Erythroblast (primary cell): ENCODE results near the gene ODAD2.

ENCODE experiments used
- DNase-seq, 2 experiments: peaks; one replicate each; lab custom pipeline; 2025; lab: John Stamatoyannopoulos, UW
- GATA1 ChIP-seq: IDR thresholded peaks from 2 replicates; pipeline ENCODE4 v1.6.1; 2011; ENCODE audit warnings: low read depth, mild to moderate bottlenecking, control low read depth, low read length, moderate library complexity
- POLR2A ChIP-seq: IDR thresholded peaks from 2 replicates; pipeline ENCODE4 v1.6.1; 2011; ENCODE audit warnings: mild to moderate bottlenecking, low read length

The ODAD2 gene, protein sequence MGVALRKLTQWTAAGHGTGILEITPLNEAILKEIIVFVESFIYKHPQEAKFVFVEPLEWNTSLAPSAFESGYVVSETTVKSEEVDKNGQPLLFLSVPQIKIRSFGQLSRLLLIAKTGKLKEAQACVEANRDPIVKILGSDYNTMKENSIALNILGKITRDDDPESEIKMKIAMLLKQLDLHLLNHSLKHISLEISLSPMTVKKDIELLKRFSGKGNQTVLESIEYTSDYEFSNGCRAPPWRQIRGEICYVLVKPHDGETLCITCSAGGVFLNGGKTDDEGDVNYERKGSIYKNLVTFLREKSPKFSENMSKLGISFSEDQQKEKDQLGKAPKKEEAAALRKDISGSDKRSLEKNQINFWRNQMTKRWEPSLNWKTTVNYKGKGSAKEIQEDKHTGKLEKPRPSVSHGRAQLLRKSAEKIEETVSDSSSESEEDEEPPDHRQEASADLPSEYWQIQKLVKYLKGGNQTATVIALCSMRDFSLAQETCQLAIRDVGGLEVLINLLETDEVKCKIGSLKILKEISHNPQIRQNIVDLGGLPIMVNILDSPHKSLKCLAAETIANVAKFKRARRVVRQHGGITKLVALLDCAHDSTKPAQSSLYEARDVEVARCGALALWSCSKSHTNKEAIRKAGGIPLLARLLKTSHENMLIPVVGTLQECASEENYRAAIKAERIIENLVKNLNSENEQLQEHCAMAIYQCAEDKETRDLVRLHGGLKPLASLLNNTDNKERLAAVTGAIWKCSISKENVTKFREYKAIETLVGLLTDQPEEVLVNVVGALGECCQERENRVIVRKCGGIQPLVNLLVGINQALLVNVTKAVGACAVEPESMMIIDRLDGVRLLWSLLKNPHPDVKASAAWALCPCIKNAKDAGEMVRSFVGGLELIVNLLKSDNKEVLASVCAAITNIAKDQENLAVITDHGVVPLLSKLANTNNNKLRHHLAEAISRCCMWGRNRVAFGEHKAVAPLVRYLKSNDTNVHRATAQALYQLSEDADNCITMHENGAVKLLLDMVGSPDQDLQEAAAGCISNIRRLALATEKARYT

DNA sequence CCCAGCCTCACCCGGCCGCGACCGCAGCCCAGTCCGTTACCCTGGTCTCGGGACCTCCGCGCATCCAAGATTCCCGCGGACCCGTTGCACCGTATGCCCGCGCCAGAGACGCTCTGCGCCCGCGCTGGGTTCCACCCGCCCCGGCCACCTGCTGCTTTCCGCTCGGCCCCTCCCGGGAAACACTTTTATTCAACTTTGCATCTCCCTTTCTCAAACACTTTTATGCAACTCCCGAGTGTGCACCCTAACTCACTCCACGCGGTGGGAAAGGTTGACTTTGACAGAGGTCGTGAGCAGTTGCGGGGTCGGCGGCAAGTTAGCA, at the start of gene ODAD2:
TSS of gene ODAD2 (minus strand) at position 126 of the 322 bp plus-strand sequence. CDS start 3,937 bp downstream, outside the sequence.
- no peak for TF ChIP-seq GATA1
- TF ChIP-seq POLR2A, result no peak

DNA sequence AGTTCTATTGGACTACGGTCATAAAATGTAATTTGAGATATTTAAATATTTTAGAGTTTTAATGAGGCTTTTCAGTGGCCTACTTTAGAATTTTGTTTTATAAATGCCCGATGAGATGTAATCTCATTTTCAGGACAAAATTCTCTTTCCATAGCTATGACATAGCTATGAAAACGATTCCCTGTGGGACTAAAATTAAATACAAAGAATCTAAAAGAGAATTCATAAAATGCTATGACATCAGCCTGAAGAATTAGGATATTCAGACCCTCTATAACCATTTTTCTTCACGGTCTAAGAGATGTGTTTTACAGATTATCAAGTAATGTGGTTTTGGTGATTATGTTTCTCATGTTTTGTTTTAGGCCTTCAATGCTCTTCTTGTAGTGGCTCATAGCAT, 48.2 kb upstream of the ODAD2 start:
- no peak for DNase-seq
- no peak for TF ChIP-seq GATA1
- no peak for TF ChIP-seq POLR2A

More for the DNA sequence above, at the start of gene ODAD2:
- no peak for DNase-seq

DNA sequence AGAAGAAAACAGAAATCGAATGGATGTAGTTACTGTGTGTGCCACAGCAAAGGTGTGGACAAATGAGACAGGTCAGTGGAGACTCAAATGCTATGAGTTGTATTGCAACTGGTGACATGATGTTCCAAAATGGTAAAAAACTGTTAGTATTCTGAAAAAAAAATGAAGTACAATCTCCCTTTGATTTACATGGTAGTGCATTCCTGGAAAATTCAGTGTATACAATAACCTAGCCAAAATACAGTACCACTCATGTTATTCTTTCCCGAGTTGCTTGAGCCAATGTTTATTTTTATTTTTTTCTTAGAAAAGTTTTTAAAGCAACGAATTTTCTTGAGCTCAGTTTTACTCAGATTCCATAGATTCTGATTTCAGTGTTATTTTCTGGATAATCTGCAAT, 47.7 kb upstream of the ODAD2 start:
- DNase-seq, result no peak
- no peak for TF ChIP-seq GATA1
- no peak for TF ChIP-seq POLR2A

DNA sequence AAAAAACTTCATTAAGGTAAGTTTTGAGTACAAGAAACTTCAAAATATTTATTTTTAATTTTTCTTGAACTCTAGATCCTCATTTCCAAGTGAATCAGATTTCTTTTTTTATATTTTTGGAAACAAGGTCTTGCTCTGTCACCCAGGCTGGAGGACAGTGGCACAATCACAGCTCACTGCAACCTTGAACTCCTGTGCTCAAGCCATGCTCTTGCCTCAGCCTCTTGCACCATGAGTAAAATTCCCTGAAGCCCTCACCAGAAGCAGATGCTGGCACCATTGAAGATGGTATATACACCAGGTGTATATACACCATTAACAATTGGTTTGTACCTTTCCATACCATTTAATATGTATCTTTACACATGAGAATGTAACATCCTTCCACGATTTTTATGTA, 45.1 kb upstream of the ODAD2 start:
- DNase-seq, result no peak
- TF ChIP-seq POLR2A (no peak), GATA1 (no peak)

DNA sequence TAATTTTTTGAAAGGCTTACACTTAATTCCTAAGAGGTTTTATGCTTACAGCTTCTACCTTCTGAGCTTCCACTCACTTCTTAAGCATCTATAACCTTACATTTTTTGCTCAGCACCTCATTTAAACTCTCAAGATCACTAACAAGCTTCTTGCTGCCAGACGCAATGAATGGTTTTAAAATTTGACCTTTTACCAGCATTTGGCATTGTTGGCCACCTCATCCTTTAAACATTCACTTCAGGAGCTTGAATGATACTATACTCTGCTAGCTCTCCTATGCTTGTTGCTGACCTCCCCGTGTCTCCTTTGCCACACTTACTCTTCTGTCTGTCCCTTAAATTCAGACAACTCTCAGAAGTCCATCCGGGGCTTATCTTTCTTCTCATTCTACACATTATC, 37.7 kb upstream of the ODAD2 start:
- no peak for TF ChIP-seq POLR2A
- no peak for TF ChIP-seq GATA1
- no peak for DNase-seq

DNA sequence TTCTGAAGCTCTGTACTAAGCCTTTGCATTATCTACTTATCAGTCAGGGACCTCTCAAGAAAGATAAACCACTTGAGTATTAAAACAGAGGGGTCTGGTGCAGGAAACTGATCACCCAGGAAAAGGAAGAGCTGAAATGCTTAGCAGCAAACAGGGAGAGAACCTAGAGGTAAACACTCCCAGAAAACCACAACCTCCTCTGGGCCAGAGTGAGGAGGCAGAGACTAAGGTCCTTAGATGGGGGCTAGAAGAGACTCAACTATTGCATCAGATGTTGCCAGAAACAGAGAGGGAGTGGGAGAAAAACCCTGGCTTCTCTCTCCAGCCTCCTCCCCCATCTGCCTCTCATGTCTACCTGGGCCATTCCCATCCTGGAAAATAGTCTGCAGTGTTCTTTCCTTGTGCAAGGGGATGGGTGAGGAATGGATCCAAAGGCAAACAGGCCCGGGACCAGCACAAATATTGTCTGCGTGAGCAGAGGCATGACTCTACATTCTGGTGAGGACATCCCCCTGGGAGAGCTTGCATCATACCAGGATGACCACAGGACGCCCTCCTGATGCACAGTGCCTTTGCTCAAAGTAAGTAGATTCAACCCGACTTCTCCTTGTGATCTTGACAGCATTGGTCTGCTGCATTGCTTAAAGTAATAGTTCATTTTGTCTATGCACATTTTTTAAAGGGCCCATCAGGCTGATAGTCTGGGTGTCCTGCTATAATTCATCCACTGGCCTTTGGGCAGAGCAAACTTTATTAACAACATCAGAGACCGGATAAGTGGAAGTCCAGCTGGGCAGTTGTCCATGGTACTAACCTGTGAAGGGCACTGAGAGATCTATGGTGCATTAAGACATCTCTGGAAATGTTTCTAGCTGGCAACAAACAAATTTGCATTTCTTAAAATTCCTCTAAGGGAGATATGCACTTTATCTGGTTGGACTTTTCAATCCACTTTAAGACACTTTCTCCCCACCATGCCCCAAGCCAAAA, 22.4 kb upstream of the ODAD2 start:
- TF ChIP-seq GATA1, result no peak
- no peak for TF ChIP-seq POLR2A
- no peak for DNase-seq

DNA sequence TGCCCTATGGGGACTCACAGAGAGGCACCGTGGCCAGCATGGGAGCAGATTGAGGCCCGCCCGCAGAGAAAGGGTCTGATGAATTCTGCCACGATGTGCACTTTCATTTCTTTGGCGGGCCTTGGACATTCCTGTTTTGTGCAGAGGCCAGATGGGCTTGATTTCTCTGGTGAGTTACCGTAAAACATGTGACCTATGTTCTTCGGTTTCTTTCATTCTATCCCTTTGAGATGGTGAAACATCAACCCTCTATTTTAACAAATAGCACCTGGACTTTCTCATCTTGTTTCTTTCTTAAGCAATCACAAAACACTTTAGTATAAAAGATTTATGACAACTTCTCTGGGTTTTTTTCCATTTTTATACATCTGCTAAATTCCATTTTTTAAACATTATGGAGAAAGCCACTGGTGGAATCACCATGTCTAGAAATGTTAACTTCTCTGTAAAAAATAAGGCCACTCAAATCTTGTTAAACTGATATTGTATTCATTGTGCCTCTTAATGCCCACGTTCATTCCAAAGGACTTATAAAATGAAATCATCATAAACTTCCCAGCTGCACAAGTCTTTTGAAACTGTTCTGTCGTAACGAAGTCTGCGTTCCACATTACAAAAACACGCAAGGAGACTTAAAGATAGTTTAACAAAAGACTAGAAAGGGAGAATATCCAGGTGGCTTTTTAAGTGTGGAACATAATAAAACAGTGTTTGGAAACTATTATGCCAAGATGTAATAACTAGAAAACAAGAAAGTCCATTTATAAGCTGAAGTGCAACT, 21.4 kb upstream of the ODAD2 start:
- no peak for DNase-seq
- TF ChIP-seq POLR2A, result no peak
- no peak for TF ChIP-seq GATA1

DNA sequence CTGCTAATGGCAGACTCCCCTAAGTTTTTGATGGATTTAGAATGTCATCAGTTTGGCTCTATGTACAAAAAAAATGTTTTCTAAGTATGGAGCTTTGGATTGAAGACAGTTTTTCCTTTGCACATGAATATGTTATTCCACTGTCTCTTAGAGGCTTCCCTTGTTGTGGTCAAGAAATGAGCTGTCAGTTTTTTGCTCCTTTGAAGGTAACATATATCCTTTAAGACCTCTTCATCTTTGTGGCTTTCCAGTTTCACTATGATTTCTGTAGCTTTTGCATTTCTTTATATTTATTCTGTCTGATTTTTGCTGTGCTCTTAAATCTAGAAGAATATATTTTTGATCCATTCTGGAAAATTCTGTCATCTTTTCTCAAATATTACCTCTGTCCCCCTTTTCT, 15.8 kb upstream of the ODAD2 start:
- TF ChIP-seq GATA1, result no peak
- TF ChIP-seq POLR2A, result no peak
- no peak for DNase-seq

DNA sequence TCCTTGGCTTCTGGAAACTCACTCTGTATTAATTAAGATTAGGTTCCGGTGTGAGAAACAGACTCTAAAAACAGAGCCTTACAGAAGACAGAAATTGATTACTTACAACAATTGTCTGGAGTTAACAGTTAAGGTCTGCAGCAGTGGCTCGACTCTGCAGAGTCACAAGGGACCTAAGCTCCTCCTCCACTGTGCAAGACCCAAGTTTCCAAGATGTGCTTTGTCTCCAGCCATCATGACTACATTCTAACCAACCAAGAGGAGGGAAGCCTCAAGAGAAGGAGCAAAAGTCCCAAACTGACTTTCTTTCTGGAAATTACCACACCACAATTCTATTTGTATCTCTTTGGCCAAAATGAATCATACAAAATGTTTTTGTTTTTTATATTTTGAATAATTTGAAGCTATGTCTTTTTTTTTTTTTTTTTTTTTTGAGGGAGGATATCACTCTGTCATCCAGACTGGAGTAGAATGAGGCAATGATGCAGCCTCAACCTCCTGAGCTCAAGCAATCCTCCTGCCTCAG, 14.2 kb upstream of the ODAD2 start:
- TF ChIP-seq POLR2A (no peak), GATA1 (no peak)
- DNase-seq, result no peak

DNA sequence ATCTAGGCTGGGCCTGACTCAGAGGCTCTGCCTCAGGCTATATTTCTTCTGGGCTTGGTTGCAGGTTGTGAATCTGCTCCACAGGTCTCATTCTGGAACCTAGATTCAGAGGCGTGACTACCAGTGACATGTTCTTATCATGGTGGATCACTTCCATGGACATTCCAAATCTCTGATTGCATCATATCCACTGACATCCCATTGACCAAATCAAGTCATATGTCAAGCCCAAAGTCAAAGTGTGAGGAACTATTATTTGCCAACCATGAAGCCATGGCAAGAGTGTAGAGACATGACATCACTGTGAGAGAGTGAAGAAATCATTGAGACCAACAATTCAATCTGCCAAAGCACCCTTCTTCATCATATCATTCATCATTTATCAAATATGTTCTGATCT, 11.9 kb upstream of the ODAD2 start:
- no peak for DNase-seq
- TF ChIP-seq GATA1, result no peak
- TF ChIP-seq POLR2A, result no peak

DNA sequence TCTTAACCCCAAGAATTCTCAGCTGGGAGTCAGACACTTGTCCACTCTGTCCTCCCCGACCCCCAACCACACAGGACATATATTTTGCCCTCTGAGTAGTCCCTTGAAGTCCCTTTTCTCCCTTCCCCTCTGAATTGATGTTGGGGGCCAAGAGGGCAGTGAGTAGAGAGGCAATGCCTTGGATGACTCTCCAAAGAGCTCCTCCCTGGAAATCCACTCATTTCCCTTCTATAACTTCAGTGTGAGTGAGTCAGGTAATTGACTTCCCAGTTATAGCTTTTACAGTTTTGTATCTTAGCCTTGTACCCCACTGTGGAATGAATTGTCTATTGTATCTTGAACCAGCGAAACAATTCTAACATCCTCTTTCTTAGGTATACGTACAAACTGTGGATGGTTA, 9.2 kb upstream of the ODAD2 start:
- DNase-seq, result no peak
- no peak for TF ChIP-seq GATA1
- TF ChIP-seq POLR2A, result no peak

DNA sequence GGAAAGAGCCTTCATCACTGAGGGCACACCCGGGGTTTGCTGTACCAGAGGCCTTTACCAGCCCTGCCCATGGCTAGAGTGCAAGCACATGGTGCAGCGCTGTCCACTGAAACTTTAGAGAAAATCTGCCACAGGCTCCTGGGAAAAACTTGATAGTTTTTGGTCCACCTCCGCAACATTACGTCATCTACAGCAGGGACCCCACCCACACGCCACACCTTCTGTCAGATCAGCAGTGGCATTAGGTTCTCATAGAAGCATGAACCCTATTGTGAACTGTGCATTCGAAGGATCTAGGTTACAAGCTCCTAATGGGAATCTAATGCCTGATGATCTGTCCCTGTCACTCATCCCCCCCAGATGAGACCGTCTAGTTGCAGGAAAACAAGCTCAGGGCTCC, 2.5 kb upstream of the ODAD2 start:
- no peak for DNase-seq
- TF ChIP-seq GATA1 (no peak), POLR2A (no peak)
